Astrocyte (in vitro differentiated cells and primary cell): Measurements from ENCODE around the gene RAD51B. TPM values are rescaled to one million over a fixed set of nuclear protein-coding genes. Genes with fewer than 3 reads are reported as not detected.

Experiments
- DNase-seq: peaks from one replicate; pipeline ENCODE4 v3.0.0-alpha.2; 2010; ENCODE audit warnings: low read depth
- FAIRE-seq: peaks from 2 replicates; lab custom pipeline; 2011; peaks lifted over from hg19 to GRCh38; lab: Jason Lieb, UNC
- H2AFZ ChIP-seq: 2 replicates; pipeline ENCODE4 v1.6.0; 2012; ENCODE audit warnings: low read depth, low read length, inconsistent platforms
- H3K27ac ChIP-seq: 2 replicates; pipeline ENCODE4 v1.5.1; 2011; ENCODE audit warnings: low read depth, low read length, inconsistent platforms
- H3K27me3 ChIP-seq: 2 replicates; pipeline ENCODE4 v1.6.0; 2011; ENCODE audit warnings: low read length, inconsistent platforms; ENCODE audit not compliant: insufficient read depth
- H3K36me3 ChIP-seq: 2 replicates; pipeline ENCODE4 v1.5.1; 2011; ENCODE audit warnings: low read length, inconsistent platforms; ENCODE audit not compliant: insufficient read depth
- H3K4me1 ChIP-seq: 2 replicates; pipeline ENCODE4 v1.5.1; 2011; ENCODE audit warnings: low read length, inconsistent platforms; ENCODE audit not compliant: insufficient read depth
- H3K4me2 ChIP-seq: 2 replicates; pipeline ENCODE4 v1.6.0; 2012; ENCODE audit warnings: low read length, inconsistent platforms
- H3K4me3 ChIP-seq: 2 replicates; pipeline ENCODE4 v1.5.1; 2011; ENCODE audit warnings: low read depth, mild to moderate bottlenecking, low read length, inconsistent platforms; ENCODE audit not compliant: insufficient read depth
- H3K79me2 ChIP-seq: 2 replicates; pipeline ENCODE4 v1.6.0; 2012; ENCODE audit warnings: mild to moderate bottlenecking, low read length, inconsistent platforms; ENCODE audit not compliant: insufficient read depth
- H3K9ac ChIP-seq: 2 replicates; pipeline ENCODE4 v1.6.0; 2012; ENCODE audit warnings: mild to moderate bottlenecking, low read length, inconsistent platforms
- H3K9me3 ChIP-seq: 2 replicates; pipeline ENCODE4 v1.5.1; 2012; ENCODE audit warnings: low read depth, mild to moderate bottlenecking, low read length, inconsistent platforms; ENCODE audit not compliant: insufficient read depth
- H4K20me1 ChIP-seq: 2 replicates; pipeline ENCODE4 v1.6.0; 2012; ENCODE audit warnings: low read length, inconsistent platforms; ENCODE audit not compliant: insufficient read depth
- H3K27ac Mint-ChIP-seq: one replicate; pipeline ENCODE4 v1.8.0; 2021; ENCODE audit warnings: mild to moderate bottlenecking, mixed read lengths; ENCODE audit not compliant: unreplicated experiment
- H3K27me3 Mint-ChIP-seq: one replicate; pipeline ENCODE4 v1.8.0; 2021; ENCODE audit warnings: low read depth, mixed read lengths; ENCODE audit not compliant: unreplicated experiment
- H3K36me3 Mint-ChIP-seq: one replicate; pipeline ENCODE4 v1.8.0; 2021; ENCODE audit warnings: low read depth, mixed read lengths; ENCODE audit not compliant: unreplicated experiment
- H3K4me1 Mint-ChIP-seq: one replicate; pipeline ENCODE4 v1.8.0; 2021; ENCODE audit warnings: low read depth, mixed read lengths; ENCODE audit not compliant: unreplicated experiment
- H3K4me3 Mint-ChIP-seq: one replicate; pipeline ENCODE4 v1.8.0; 2021; ENCODE audit warnings: mild to moderate bottlenecking, moderate library complexity, mixed read lengths; ENCODE audit not compliant: unreplicated experiment
- H3K9me3 Mint-ChIP-seq: one replicate; pipeline ENCODE4 v1.8.0; 2021; ENCODE audit warnings: mild to moderate bottlenecking, mixed read lengths; ENCODE audit not compliant: unreplicated experiment
- EZH2 ChIP-seq: IDR thresholded peaks from 2 replicates; pipeline ENCODE4 v1.6.1; 2012; ENCODE audit warnings: mild to moderate bottlenecking, low read length, inconsistent platforms; ENCODE audit not compliant: insufficient read depth
- total RNA-seq: library from RNA; stranded (reverse); gene quantifications from 2 replicates; pipeline ENCODE4 v1.2.1, GENCODE V29; 2021
- TF ChIP-seq, protein P1 (sequence below): IDR thresholded peaks from 2 replicates; pipeline ENCODE4 v1.5.1; 2011; ENCODE audit warnings: low read depth, mild to moderate bottlenecking, inconsistent platforms, low read length, moderate library complexity; ENCODE audit not compliant: insufficient read depth

RAD51B gene
- total RNA-seq, 1 donor from 2014 or later, result 10.8 TPM

DNA sequence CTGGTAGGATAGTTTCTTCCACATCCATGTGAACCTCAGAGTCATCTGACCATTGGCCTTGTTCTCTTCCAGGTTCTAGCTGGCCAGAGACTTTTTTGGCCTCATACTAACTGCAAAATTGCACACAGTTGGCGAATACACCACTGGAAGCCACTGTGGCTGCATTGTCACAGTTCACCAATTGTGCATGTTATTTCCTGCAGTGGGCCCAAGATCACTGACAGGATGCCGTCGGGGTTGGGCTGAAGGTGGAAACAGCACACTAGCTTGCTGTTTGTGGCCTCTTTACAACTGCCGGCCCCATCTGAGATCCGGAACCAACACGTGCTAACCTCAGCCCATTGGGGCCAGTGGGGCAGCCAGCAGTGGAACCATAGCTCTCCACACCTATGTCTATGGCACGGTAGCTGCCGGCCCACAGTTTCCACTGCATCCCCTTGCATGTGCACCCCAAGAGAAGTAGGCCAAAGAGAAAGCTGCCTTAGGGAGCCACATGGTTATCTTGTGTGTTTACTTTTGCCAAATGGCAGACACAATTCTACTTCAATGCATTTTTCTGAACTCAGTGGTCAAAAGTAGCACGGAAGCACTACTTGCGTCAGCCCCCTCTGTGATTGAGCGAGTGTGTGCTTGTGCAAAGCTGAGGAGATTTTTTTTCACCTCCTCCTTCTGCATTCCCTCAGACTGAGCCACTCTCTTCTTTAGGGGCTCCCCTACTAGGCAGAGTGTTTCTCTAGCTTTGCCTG is 464.0 kb downstream of the RAD51B start:
- Mint-ChIP-seq H3K4me3 (no peak overlapping the region), H3K9me3 (no peaks in the 10 kb centered on the region), H3K36me3 (no peaks in the 10 kb centered on the region), H3K27me3 (peaks cover 3% of the 10 kb centered on the region), H3K4me1 (peaks cover 8% of the 10 kb centered on the region), H3K27ac (no peak overlapping the region)
- H3K9ac ChIP-seq, result no peak overlapping the region
- TF ChIP-seq, protein P1, sequence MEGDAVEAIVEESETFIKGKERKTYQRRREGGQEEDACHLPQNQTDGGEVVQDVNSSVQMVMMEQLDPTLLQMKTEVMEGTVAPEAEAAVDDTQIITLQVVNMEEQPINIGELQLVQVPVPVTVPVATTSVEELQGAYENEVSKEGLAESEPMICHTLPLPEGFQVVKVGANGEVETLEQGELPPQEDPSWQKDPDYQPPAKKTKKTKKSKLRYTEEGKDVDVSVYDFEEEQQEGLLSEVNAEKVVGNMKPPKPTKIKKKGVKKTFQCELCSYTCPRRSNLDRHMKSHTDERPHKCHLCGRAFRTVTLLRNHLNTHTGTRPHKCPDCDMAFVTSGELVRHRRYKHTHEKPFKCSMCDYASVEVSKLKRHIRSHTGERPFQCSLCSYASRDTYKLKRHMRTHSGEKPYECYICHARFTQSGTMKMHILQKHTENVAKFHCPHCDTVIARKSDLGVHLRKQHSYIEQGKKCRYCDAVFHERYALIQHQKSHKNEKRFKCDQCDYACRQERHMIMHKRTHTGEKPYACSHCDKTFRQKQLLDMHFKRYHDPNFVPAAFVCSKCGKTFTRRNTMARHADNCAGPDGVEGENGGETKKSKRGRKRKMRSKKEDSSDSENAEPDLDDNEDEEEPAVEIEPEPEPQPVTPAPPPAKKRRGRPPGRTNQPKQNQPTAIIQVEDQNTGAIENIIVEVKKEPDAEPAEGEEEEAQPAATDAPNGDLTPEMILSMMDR, result no peak
- no peak for TF ChIP-seq EZH2
- no peaks in the 10 kb centered on the region for H3K4me1 ChIP-seq
- no peak overlapping the region for H2AFZ ChIP-seq
- H3K79me2 ChIP-seq, result no peaks in the 10 kb centered on the region
- no peak for DNase-seq
- H3K27me3 ChIP-seq, result no peaks in the 10 kb centered on the region
- H3K4me2 ChIP-seq, result no peak overlapping the region
- H3K36me3 ChIP-seq, result no peaks in the 10 kb centered on the region
- H3K4me3 ChIP-seq, result no peak overlapping the region
- no peaks in the 10 kb centered on the region for H3K9me3 ChIP-seq
- H3K27ac ChIP-seq, result no peak overlapping the region
- FAIRE-seq, result no peak
- H4K20me1 ChIP-seq, result no peaks in the 10 kb centered on the region

DNA sequence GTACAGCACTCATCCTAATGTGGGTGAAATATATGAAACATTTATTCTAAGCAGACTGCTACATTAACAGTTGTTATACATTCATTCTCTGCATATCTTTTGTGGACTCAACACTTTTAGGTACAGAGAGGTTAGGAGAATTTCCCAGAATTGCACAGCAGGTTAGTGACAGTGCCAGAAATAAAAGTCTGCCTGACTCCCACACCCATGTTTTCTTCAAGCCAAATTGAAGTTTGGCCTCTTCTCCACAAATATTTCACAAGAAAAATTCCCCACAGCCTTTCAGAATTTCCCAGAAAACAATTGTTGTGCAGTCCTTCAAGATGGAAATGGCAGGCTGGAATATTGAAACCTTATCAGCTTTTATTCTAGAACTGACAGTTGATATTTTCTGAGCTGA is 464.8 kb downstream of the RAD51B start:
- H3K27ac Mint-ChIP-seq, result no peak overlapping the region
- H4K20me1 ChIP-seq, result no peaks in the 10 kb centered on the region
- H3K27ac ChIP-seq, result no peak overlapping the region

More for the DNA sequence above, 464.8 kb downstream of the RAD51B start:
- FAIRE-seq, result no peak
- Histone ChIP-seq H3K27me3 (no peaks in the 10 kb centered on the region), H3K4me3 (no peak overlapping the region), H3K9me3 (no peaks in the 10 kb centered on the region), H3K9ac (no peak overlapping the region), H2AFZ (no peak overlapping the region), H3K79me2 (no peaks in the 10 kb centered on the region), H3K4me1 (no peaks in the 10 kb centered on the region), H3K36me3 (no peaks in the 10 kb centered on the region), H3K4me2 (no peak overlapping the region)
- no peaks in the 10 kb centered on the region for H3K9me3 Mint-ChIP-seq
- H3K36me3 Mint-ChIP-seq, result no peaks in the 10 kb centered on the region
- DNase-seq, result no peak
- H3K27me3 Mint-ChIP-seq, result peaks cover 3% of the 10 kb centered on the region
- peaks cover under 1% of the 10 kb centered on the region for H3K4me1 Mint-ChIP-seq
- H3K4me3 Mint-ChIP-seq, result no peak overlapping the region
- TF ChIP-seq, protein P1, result no peak
- TF ChIP-seq EZH2, result no peak
